Posterior cingulate gyrus (tissue), 11 donors: Measurements from ENCODE around the gene MST1.

Source experiments
- DNase-seq, 10 donors: peaks; one replicate each; pipeline versions ENCODE4 v3.0.0 to v3.0.0-alpha.2; 2020 to 2021; ENCODE audit warnings: mixed read lengths in 3 of 10
- intact Hi-C: fragments of 100-400 bp; cut with DNase I; formaldehyde crosslinking; loops from one replicate; pipeline ENCODE4 v1.15.1; 2023

The MST1 gene

GRCh38 chr3:49665822-49666519 lies 23.3 kb downstream of the MST1 start:
- intact Hi-C loops: no loop called here
- no peak for DNase-seq

GRCh38 chr3:49664300-49664699 lies 25.0 kb downstream of the MST1 start:
- no peak for DNase-seq
- intact Hi-C loops: no loop called here

- intact Hi-C loops: no loop called here
- DNase-seq: no peak
Observed at GRCh38 chr3:49663831-49664230, 25.4 kb downstream of the MST1 start.

GRCh38 chr3:49662720-49663413 lies 26.4 kb downstream of the MST1 start:
- DNase-seq: no peak
- intact Hi-C loops: no loop called here

GRCh38 chr3:49662021-49662420 lies 27.3 kb downstream of the MST1 start:
- no peak for DNase-seq
- intact Hi-C loops: no loop called here

- DNase-seq: no peak
- intact Hi-C loops: no loop called here
Observed at GRCh38 chr3:49661281-49661680, 28.0 kb downstream of the MST1 start.

- DNase-seq: no peak
- intact Hi-C loops: no loop called here
Observed at GRCh38 chr3:49659756-49660155, 29.5 kb downstream of the MST1 start.

GRCh38 chr3:49658711-49659110 lies 30.6 kb downstream of the MST1 start:
- DNase-seq: no peak
- intact Hi-C loops: no loop called here

GRCh38 chr3:49657208-49657915 lies 31.9 kb downstream of the MST1 start:
- peak in 5 of 10 donors; percentile 42 to 92 (median 87) for DNase-seq
- intact Hi-C loops: no loop called here

- intact Hi-C loops: no loop called here
- DNase-seq: peak in 3 of 10 donors; percentile 40 to 92 (median 49)
Observed at GRCh38 chr3:49656541-49657112, 32.6 kb downstream of the MST1 start.

- DNase-seq: no peak
- intact Hi-C loops: no loop called here
Observed at GRCh38 chr3:49655731-49656285, 33.5 kb downstream of the MST1 start.

- intact Hi-C loops: no loop called here
- peak in 2 of 10 donors; percentile 68 to 81 for DNase-seq
Observed at GRCh38 chr3:49654955-49655556, 34.2 kb downstream of the MST1 start.

- peak in 2 of 10 donors; percentile 52 to 63 for DNase-seq
- intact Hi-C loops: no loop called here
Observed at GRCh38 chr3:49654176-49654825, 35.0 kb downstream of the MST1 start.

GRCh38 chr3:49653621-49654020 lies 35.7 kb downstream of the MST1 start:
- DNase-seq: peak in 2 of 10 donors; percentile 40 to 51
- intact Hi-C loops: no loop called here

- peak in 2 of 10 donors; percentile 27 to 43 for DNase-seq
- intact Hi-C loops: no loop called here
Observed at GRCh38 chr3:49652903-49653415, 36.3 kb downstream of the MST1 start.

GRCh38 chr3:49652218-49652902 lies 36.9 kb downstream of the MST1 start:
- DNase-seq: peak in 2 of 10 donors; percentile 52 to 76
- intact Hi-C loops: no loop called here

- DNase-seq: peak in 2 of 10 donors; percentile 50 to 67
- intact Hi-C loops: no loop called here
Observed at GRCh38 chr3:49650637-49651036, 38.6 kb downstream of the MST1 start.

GRCh38 chr3:49650177-49650576 lies 39.1 kb downstream of the MST1 start:
- DNase-seq: no peak
- intact Hi-C loops: no loop called here

- intact Hi-C loops: no loop called here
- DNase-seq: peak in 2 of 10 donors; percentile 35 to 43
Observed at GRCh38 chr3:49649576-49649975, 39.7 kb downstream of the MST1 start.
